Loucy (cell line): Measurements from ENCODE around the gene PLG.

Experiments
- EZH2phosphoT487 ChIP-seq: fragments of 200-600 bp; IDR thresholded peaks from 2 replicates; pipeline ENCODE4 v1.6.1; 2018; ENCODE audit warnings: antibody characterized with exemption, mild to moderate bottlenecking, moderate library complexity, borderline replicate concordance
- TF ChIP-seq, protein P1 (sequence below): fragments of 200-600 bp; sonication (generic); conservative IDR thresholded peaks from 2 replicates; pipeline ENCODE4 v1.5.1; 2014; ENCODE audit warnings: mild to moderate bottlenecking, antibody characterized with exemption, low read length

DNA sequence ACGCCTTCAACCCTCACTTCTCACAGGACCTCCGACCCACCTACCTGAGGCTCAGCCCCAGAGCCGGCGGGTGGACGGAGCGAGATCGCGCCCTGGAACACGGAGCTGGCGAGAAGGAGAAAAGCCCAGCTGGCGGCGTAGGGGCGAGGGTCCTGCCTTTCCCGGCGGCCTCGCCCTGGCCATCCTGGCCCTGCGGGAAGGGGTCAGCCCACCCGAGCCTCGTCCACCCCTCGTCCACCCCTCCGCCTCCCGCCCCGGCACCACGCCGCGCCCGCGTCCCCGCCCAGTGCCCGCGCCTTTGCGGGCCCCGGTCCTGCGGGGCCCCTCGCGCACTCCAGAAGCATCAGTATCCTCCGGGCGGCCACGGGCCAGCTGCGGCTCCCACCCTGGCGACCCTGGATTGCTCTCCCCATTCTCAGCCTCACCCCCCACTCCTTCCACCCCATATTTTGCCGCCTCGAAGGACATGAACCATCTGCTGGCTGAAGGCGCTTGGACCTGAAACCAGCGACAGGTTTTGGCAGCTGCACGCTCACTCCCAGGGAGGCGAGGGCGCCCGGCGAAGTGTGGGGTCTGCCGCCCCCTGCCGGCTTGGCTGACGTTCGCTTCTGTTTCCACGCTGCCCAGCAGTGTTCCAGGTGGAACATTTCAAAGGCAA, 65.1 kb downstream of the PLG start:
- TF ChIP-seq, protein P1, sequence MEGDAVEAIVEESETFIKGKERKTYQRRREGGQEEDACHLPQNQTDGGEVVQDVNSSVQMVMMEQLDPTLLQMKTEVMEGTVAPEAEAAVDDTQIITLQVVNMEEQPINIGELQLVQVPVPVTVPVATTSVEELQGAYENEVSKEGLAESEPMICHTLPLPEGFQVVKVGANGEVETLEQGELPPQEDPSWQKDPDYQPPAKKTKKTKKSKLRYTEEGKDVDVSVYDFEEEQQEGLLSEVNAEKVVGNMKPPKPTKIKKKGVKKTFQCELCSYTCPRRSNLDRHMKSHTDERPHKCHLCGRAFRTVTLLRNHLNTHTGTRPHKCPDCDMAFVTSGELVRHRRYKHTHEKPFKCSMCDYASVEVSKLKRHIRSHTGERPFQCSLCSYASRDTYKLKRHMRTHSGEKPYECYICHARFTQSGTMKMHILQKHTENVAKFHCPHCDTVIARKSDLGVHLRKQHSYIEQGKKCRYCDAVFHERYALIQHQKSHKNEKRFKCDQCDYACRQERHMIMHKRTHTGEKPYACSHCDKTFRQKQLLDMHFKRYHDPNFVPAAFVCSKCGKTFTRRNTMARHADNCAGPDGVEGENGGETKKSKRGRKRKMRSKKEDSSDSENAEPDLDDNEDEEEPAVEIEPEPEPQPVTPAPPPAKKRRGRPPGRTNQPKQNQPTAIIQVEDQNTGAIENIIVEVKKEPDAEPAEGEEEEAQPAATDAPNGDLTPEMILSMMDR: no peak
- no peak for TF ChIP-seq EZH2phosphoT487
